Activated CD8-positive, alpha-beta T cell treated with anti-CD3 and anti-CD28 coated beads, Interleukin-2, amount 10 ng/mL, durations not matched to agents 7 days and 5 days (primary cell): ENCODE results near the gene ME1. TPM values are rescaled to one million over a fixed set of nuclear protein-coding genes. Genes with fewer than 3 reads are reported as not detected.

Source experiments
- ATAC-seq: fragments of 150-1000 bp; cut with Tn5 transposase; one replicate; pipeline ENCODE4 v1.10.0; 2021; ENCODE audit warnings: moderate library complexity
- CTCF ChIA-PET: fragments of 350-600 bp; sonication (Branson Sonifier 250); formaldehyde crosslinking; loops from one replicate; lab custom pipeline; 2021; ENCODE audit warnings: antibody characterized with exemption; lab: Charles Lee
- POLR2A ChIA-PET: fragments of 350-600 bp; sonication (Branson Sonifier 250); formaldehyde crosslinking; loops from one replicate; lab custom pipeline; 2021; ENCODE audit warnings: antibody characterized with exemption; lab: Charles Lee
- DNase-seq: peaks from one replicate; pipeline ENCODE4 v3.0.0-alpha.2; 2020
- H3K27ac Mint-ChIP-seq: one replicate; pipeline ENCODE4 v1.8.0; 2021; ENCODE audit warnings: mild to moderate bottlenecking, mixed read lengths
- H3K27me3 Mint-ChIP-seq: one replicate; pipeline ENCODE4 v1.8.0; 2021; ENCODE audit warnings: low read depth, mixed read lengths
- H3K36me3 Mint-ChIP-seq: one replicate; pipeline ENCODE4 v1.8.0; 2021; ENCODE audit warnings: low read depth, mixed read lengths
- H3K4me1 Mint-ChIP-seq: one replicate; pipeline ENCODE4 v1.8.0; 2021; ENCODE audit warnings: low read depth, mixed read lengths
- H3K4me3 Mint-ChIP-seq: one replicate; pipeline ENCODE4 v1.8.0; 2021; ENCODE audit warnings: mild to moderate bottlenecking, mixed read lengths
- H3K9me3 Mint-ChIP-seq: one replicate; pipeline ENCODE4 v1.8.0; 2022; ENCODE audit warnings: mixed read lengths; ENCODE audit not compliant: insufficient read depth
- total RNA-seq, 2 experiments: library from RNA; stranded (reverse); gene quantifications; one replicate each; pipeline ENCODE4 v1.2.3, GENCODE V29; 2021

The ME1 gene
- total RNA-seq, 2 experiments from 2014 or later: 0.08 TPM; not detected in 1

GRCh38 chr6:83429857-83430610 is 817 bp downstream of the ME1 start:
- Mint-ChIP-seq H3K27me3 (peaks cover 13% of the 10 kb centered on the region), H3K36me3 (no peaks in the 10 kb centered on the region), H3K4me3 (no peak overlapping the region), H3K4me1 (no peaks in the 10 kb centered on the region), H3K9me3 (no peaks in the 10 kb centered on the region), H3K27ac (no peak overlapping the region)
- ATAC-seq (no peak), DNase-seq (no peak)
- POLR2A ChIA-PET: no interaction called here
- CTCF ChIA-PET: no interaction called here

GRCh38 chr6:83429269-83429668 is 1.6 kb downstream of the ME1 start:
- DNase-seq (no peak), ATAC-seq (no peak)
- Mint-ChIP-seq H3K27me3 (peaks cover 13% of the 10 kb centered on the region), H3K4me1 (no peaks in the 10 kb centered on the region), H3K27ac (no peak overlapping the region), H3K36me3 (no peaks in the 10 kb centered on the region), H3K9me3 (peaks cover 3% of the 10 kb centered on the region), H3K4me3 (no peak overlapping the region)
- POLR2A ChIA-PET: no interaction called here
- CTCF ChIA-PET: no interaction called here

GRCh38 chr6:83424392-83425018 is 6.3 kb downstream of the ME1 start:
- peaks cover 10% of the 10 kb centered on the region for H3K9me3 Mint-ChIP-seq
- H3K27me3 Mint-ChIP-seq: peaks cover under 1% of the 10 kb centered on the region
- no peaks in the 10 kb centered on the region for H3K4me1 Mint-ChIP-seq
- POLR2A ChIA-PET: no interaction called here
- H3K36me3 Mint-ChIP-seq: no peaks in the 10 kb centered on the region
- no peak overlapping the region for H3K4me3 Mint-ChIP-seq
- CTCF ChIA-PET: no interaction called here
- ATAC-seq: no peak
- H3K27ac Mint-ChIP-seq: no peak overlapping the region
- no peak for DNase-seq

- Mint-ChIP-seq H3K4me1 (no peaks in the 10 kb centered on the region), H3K9me3 (peaks cover 5% of the 10 kb centered on the region), H3K27ac (no peak overlapping the region), H3K4me3 (no peak overlapping the region), H3K27me3 (no peaks in the 10 kb centered on the region), H3K36me3 (no peaks in the 10 kb centered on the region)
- DNase-seq (no peak), ATAC-seq (no peak)
- CTCF ChIA-PET: interaction anchor here (0.6 kb wide), 1 partner anchor 288 kb away, joined by 3 read pairs; no protein-coding TSS in a partner anchor
- POLR2A ChIA-PET: no interaction called here
Observed at GRCh38 chr6:83417880-83418663, 12.8 kb downstream of the ME1 start.

GRCh38 chr6:83413068-83413467 is 17.8 kb downstream of the ME1 start:
- Mint-ChIP-seq H3K36me3 (no peaks in the 10 kb centered on the region), H3K27ac (no peak overlapping the region)

GRCh38 chr6:83411731-83412130 is 19.1 kb downstream of the ME1 start:
- ATAC-seq (no peak), DNase-seq (no peak)
- Mint-ChIP-seq H3K4me1 (no peaks in the 10 kb centered on the region), H3K36me3 (no peaks in the 10 kb centered on the region), H3K9me3 (no peaks in the 10 kb centered on the region), H3K27ac (no peak overlapping the region), H3K27me3 (no peaks in the 10 kb centered on the region), H3K4me3 (no peak overlapping the region)
- POLR2A ChIA-PET: no interaction called here
- CTCF ChIA-PET: no interaction called here

More at GRCh38 chr6:83413068-83413467, 17.8 kb downstream of the ME1 start:
- H3K9me3 Mint-ChIP-seq: no peaks in the 10 kb centered on the region
- H3K27me3 Mint-ChIP-seq: no peaks in the 10 kb centered on the region
- DNase-seq (no peak), ATAC-seq (no peak)
- CTCF ChIA-PET: no interaction called here
- H3K4me1 Mint-ChIP-seq: no peaks in the 10 kb centered on the region
- POLR2A ChIA-PET: no interaction called here
- no peak overlapping the region for H3K4me3 Mint-ChIP-seq

GRCh38 chr6:83403191-83403590 is 27.7 kb downstream of the ME1 start:
- H3K27me3 Mint-ChIP-seq: no peaks in the 10 kb centered on the region
- ChIA-PET CTCF (no interaction called here), POLR2A (no interaction called here)
- ATAC-seq (no peak), DNase-seq (no peak)
- no peak overlapping the region for H3K4me3 Mint-ChIP-seq
- H3K4me1 Mint-ChIP-seq: no peaks in the 10 kb centered on the region
- H3K27ac Mint-ChIP-seq: no peak overlapping the region
- no peaks in the 10 kb centered on the region for H3K9me3 Mint-ChIP-seq
- H3K36me3 Mint-ChIP-seq: no peaks in the 10 kb centered on the region

- no peak overlapping the region for H3K27ac Mint-ChIP-seq
- no peak for DNase-seq
- H3K4me1 Mint-ChIP-seq: no peaks in the 10 kb centered on the region
- H3K36me3 Mint-ChIP-seq: no peaks in the 10 kb centered on the region
- H3K4me3 Mint-ChIP-seq: no peak overlapping the region
- H3K27me3 Mint-ChIP-seq: no peaks in the 10 kb centered on the region
- H3K9me3 Mint-ChIP-seq: no peaks in the 10 kb centered on the region
- no peak for ATAC-seq
- ChIA-PET CTCF (no interaction called here), POLR2A (no interaction called here)
Observed at GRCh38 chr6:83389606-83390005, 41.2 kb downstream of the ME1 start.

- Mint-ChIP-seq H3K4me3 (no peak overlapping the region), H3K9me3 (no peaks in the 10 kb centered on the region), H3K36me3 (no peaks in the 10 kb centered on the region), H3K27ac (no peak overlapping the region), H3K27me3 (no peaks in the 10 kb centered on the region), H3K4me1 (no peaks in the 10 kb centered on the region)
- ChIA-PET CTCF (no interaction called here), POLR2A (no interaction called here)
- ATAC-seq: no peak
- no peak for DNase-seq
Observed at GRCh38 chr6:83385473-83385872, 45.4 kb downstream of the ME1 start.

GRCh38 chr6:83384751-83385150 is 46.1 kb downstream of the ME1 start:
- H3K27me3 Mint-ChIP-seq: no peaks in the 10 kb centered on the region
- no peak overlapping the region for H3K4me3 Mint-ChIP-seq
- CTCF ChIA-PET: no interaction called here
- no peaks in the 10 kb centered on the region for H3K4me1 Mint-ChIP-seq
- no peaks in the 10 kb centered on the region for H3K36me3 Mint-ChIP-seq
- ATAC-seq: no peak
- POLR2A ChIA-PET: no interaction called here
- H3K9me3 Mint-ChIP-seq: no peaks in the 10 kb centered on the region
- no peak overlapping the region for H3K27ac Mint-ChIP-seq
- no peak for DNase-seq

- ChIA-PET CTCF (no interaction called here), POLR2A (interaction anchor here (0.6 kb wide), 1 partner anchor 73 kb away, joined by 3 read pairs; no protein-coding TSS in a partner anchor)
- Mint-ChIP-seq H3K4me1 (no peaks in the 10 kb centered on the region), H3K36me3 (no peaks in the 10 kb centered on the region), H3K27me3 (no peaks in the 10 kb centered on the region), H3K4me3 (no peak overlapping the region), H3K9me3 (no peaks in the 10 kb centered on the region), H3K27ac (no peak overlapping the region)
- DNase-seq: no peak
- ATAC-seq: no peak
Observed at GRCh38 chr6:83381949-83382348, 48.9 kb downstream of the ME1 start.
